A204.1 (cell line): ENCODE results near the gene SBF2.
"Not testable (repeated sequence)": the region's sequence is repeated elsewhere in the genome, so short reads cannot be mapped to it uniquely, and the experiment has no call there.

Experiments used
- FAIRE-seq: peaks from 2 replicates; lab custom pipeline; 2012; peaks lifted over from hg19 to GRCh38; lab: Jason Lieb, UNC

Gene SBF2

DNA sequence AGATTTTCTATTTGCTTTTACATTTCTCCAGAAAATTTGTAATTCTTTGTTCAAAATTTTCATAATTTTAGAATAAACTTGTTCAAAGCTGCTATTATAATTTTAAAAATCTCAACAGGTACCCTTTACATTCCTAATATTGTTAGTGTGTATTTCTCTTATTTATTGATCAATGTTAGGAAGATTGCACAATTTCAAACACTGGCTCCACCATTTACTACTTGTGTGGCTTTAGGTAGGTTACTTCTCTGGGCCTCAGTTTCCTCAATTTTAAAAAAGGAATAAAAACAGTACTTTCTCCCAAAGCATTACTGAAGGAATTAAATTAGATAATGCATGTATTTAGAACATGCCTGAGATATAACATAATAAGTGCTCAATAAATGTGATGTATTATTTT, 180.2 kb downstream of the SBF2 start:
- no peak for FAIRE-seq

DNA sequence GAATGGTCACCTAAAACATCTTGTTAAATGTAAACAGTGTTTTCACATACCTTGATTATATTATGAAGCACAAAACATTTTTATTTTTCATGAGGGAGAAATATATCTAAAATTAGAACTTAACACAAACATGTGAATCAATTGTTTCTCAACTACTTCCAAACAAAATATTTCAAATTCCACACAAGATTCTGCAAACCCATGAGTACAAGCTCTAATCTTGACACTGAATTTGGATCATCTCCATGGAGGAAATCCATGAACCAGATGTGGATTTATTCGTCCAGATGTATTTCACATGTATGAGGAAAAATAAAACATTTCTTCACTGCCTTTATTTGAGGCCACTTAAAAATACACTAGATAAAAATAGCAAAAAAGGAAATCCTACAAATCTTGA, 184.2 kb downstream of the SBF2 start:
- FAIRE-seq = no peak

DNA sequence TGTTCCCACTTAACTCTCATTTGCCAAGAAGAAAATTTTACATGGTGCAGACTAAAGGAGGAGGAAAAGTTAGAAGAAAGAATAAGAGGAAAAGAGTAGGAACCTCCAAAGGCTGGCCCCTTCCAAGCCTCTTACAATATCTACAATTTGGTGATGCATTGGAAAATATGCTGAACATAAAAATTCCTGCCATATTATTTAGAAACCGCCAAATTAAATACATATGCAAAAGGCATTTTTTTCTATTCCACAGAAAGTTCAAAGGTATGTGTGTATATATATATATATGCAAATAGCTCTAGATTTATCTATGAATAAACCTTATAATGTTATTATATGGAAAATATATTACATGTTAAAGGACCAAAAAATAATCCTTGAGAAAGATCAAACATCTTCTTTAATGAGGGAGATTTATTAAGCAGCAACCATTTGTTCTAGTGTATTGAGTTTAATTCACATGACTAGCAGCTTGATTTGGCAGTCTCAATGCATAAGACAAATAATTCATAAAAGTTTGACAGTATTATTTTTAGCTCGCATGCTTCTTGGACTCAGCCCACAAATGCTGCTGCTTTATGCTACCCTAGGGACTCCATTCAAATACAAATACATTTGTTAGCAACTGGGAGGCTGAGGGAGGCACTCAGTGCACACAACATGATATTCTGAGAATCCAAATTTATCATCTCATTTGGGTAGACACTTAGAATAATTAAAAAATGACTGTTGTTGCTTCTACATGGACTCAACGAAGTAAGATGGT, 184.9 kb downstream of the SBF2 start:
- no peak for FAIRE-seq

DNA sequence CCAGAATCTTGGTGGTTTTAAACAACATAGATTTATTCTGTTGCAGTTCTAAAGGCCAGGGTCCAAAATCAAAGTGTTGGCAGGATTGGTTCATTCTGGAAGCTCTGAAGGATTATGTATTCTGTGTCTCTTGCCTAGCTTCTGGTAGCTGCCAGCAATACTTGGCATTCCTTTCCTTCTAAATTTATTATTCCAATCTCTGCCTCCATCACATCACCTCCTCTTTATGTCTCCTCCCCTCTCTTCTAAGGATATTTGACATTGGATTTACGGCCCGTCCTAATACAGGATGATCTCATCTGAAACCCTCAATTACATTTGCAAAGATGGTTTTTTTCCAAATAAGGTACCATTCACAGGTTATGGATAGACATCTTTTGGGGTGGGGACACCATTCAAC, 186.5 kb downstream of the SBF2 start:
- no peak for FAIRE-seq

DNA sequence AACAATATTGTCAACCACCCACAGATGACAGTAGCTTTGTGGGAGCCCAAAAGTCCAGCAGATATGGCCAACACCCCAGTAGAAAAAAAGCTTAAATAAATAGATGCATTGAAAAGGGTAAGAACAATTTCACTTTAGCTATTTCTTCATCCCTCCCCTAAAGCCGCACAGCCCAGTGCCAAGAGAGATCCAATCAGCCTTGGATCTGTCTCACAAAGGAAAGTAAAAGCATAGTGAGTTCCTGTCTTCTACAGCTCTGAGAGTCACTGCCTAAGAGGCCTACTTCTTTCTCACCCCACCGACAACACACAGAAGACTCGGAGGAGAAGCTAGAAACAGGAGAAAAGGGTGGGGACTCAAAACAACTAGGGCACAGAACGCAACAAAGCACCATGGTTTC, 196.4 kb downstream of the SBF2 start:
- no peak for FAIRE-seq

DNA sequence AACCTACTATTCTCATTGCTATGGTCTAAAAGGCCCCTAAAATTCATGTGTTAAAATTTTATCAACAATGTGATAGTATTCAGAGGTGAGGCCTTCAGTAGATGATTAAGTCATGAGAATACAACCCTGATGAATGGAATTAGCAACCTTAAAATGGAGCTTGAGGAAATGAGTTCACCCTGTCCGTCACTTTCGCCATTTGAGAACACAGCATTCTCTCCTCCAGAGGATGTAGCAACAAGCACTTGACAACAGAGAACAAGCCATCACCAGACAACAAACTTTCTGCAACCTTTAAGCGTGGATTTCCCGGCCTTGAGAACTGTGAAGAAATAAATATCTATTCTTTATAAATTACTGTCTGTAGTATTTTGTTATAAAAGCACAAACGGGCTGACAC, 197.0 kb downstream of the SBF2 start:
- no peak for FAIRE-seq

DNA sequence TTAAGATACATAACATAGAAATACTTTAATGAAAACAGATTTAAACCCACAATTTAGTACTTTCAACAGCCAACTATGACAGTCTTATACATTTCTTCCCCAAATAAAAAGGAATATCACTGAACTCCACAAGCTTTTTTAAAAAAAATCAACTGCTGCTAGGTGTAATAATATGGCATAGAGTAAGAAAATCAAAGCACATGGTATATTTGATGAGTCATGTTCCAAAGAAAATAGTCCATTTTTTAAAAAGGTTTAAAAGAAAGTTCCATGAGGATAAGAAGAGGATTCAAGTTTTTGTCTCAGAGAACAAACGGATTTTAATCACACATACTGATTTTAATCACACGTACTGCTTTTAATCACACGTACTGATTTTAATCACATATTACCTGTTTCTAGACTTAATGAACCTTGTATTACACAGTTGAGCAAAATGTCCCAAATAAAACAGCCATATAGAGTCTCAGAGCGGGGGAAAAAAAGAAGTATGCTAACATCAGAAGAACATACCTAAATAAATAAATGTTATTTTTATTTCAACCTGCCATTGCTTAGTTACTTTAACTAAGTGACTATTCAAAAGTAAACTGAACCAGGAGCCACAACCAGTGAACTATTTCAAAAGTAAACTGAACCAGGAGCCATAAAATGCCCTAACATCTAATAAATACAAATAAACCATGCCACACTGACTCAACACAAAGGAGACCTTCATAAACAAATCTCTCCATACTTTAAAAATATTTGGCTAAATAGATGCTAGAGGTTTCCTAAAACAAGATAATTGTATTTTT, 198.4 kb downstream of the SBF2 start:
- FAIRE-seq = no peak

DNA sequence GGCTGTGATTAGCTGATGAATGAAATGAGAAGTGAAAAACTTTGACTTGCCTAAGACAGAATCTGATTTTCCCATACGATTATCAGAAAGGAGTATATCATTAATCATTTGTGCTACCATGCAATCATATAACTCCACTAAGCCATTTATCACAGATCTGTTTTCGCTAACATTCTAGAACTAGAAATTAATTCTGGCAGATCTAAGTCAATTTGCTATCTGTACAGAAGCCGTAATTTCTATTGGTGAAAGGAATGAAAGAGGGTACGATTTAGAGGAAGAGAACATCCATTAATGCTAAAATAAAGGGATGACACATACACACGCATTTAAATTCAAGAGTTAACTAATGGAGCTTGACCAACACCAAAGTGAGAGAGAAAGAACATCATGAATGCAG, 201.6 kb downstream of the SBF2 start:
- FAIRE-seq = no peak

DNA sequence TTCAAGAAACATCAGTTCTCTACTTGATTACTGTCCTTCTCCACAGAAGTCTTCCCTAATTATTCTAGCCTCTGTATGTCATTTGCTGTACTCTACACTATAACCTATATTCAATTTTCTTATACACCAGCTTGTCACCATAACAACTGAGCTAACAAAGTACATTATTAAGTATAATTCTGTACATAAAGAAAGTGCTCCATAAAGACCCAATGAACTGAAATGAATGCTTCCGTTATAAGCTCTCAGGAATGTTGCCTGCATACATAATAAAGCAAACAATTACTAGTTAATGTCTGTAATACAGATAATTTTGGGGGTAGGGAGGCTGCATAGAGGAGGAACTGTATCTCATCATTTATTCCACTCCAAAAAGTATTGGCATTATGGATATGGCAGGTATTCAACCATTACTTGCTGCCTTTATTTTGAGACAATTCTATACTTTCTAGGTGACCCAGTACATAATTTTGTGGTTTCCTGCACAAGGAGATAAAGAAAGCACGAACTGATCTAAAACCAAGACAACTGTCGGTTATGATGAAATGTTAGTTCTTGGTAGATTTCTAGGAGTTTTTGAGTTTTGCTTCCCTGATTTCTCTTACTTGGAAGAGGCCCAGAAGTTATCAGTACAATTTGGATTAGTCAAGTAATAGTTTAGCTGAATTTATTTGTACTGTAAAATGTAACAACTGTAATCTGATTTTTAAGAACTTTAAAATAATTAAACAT, 202.5 kb downstream of the SBF2 start:
- FAIRE-seq = peak; percentile 6

DNA sequence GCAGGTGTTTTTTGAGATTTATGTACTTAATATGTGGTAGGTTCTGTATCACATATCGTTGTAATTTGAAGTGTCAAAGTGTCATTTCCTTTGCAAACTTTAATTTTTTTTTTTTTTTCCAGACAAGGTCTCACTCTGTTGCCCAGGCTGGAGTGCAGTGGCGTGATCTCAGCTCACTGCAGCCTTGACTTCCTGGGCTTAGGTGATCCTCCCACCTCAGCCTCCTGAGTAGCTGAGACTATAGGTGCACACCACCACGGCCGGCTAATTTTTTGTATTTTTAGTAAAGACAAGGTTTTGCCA, 206.1 kb downstream of the SBF2 start:
- not testable (repeated sequence) for FAIRE-seq

DNA sequence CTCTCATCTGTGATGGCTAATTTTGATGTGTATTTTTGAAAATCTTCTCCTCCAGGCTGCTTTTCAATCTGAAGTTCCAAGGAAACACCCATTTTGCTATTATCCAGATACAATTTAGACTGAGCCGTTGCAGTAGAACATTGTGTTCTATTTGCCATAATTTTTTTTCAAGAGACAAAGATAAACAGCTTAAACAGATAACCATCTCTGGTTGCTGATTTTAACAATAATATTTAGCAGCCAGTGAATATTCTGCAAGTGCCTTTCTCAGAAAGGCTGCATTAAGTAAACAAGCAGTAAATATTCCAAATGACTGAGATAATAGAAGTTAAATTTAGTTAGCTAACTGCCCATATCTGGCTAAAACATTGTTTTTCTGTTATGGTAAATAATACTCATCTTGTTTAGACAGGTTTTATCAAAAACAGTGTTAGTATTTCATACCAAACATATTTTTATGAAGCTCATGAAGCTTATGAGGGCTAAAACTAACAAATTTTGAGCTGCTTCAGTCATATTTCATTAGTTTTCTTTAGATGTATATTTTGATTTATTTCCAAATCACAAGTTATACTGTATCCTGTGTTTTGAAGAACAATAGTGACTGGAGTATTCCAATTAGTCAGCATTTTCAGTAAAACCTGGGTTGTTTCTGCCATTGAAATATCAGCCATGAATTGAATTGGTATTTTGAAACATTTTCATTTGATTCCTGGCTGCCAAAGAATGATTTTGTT, 206.7 kb downstream of the SBF2 start:
- no peak for FAIRE-seq

DNA sequence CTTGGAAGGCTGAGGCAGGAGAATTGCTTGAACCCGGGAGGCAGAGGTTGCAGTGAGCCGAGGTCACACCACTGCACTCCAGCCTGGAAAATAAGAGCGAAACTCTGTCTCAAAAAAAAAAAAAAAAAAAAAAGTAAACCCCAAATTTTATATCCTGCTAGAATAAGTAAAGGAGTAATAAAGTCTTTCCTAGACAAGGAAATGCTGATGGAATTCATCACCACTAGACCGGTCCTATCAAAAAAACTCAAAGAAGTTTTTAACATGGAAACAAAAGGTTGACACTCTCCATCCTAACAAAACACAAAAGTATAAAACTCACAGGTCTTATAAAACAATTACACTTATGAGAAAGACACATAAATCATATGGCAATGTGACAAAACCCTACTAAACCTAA, 213.9 kb downstream of the SBF2 start:
- FAIRE-seq = no peak

DNA sequence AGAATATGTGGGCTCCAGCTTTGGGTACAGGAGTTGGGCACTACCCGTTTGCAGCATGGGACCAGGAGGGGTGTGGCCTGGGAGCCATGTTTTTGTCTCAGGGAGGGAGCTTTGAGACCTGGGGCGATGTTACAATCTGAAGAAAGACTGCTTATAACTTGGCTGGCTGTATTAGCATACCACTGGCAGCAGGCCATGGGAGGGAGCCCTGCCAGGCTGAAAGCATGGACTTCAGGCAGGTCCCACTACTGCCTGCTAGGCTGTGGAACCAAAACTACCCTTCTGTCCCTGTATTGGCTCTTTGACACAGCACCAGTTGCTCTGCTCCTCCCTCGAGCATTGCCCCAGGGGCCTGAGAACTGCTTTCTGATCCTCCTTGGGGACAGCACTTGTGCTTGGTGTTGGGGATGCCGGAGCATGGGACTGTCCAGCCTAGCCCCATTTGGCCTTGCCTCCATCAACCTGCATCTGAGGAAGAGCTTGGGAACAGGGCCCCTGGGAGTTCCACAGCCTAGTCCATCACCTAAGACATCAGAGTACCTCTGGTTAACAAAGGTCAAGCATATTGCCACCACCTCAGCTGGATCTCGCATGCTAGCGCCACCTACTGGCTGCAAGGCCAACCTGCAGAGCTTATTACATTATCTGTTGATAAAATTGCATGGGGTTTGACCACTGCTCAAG, 217.4 kb downstream of the SBF2 start:
- no peak for FAIRE-seq

DNA sequence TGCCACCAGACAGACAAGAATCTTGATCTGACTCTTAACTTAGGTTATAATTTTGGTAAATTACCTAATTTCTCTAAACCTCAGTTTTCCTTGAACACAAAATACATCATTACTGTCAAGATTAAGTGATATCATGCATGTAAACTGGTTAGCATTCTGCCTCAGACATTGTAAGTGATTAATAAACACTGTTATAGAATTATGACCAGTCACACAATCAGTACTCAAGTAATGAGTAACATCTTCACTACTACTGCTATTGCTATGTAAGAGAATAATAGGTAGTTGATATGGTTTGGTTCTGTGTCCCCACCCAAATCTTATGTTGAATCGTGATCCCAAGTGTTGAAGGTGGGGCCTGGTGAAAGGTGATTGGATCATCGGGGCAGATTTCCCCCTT, 218.9 kb downstream of the SBF2 start:
- FAIRE-seq = no peak

DNA sequence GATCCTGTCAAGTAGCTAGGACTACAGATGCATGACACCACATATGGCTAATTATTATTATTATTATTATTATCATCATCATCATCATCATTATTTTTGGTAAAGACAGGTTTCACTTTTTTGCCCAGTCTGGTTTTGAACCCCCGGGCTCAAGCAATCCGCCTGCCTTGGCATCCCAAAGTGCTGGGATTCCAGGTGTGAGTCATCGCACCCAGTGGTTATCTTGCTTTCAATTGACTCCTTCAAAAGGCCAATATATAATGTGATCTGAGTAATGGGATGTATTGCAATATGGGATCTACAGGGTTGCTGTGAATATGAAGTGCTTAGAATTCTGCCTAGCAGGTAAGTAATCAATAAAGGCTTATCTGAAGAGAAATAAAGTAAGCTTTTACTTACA, 221.2 kb downstream of the SBF2 start:
- no peak for FAIRE-seq

DNA sequence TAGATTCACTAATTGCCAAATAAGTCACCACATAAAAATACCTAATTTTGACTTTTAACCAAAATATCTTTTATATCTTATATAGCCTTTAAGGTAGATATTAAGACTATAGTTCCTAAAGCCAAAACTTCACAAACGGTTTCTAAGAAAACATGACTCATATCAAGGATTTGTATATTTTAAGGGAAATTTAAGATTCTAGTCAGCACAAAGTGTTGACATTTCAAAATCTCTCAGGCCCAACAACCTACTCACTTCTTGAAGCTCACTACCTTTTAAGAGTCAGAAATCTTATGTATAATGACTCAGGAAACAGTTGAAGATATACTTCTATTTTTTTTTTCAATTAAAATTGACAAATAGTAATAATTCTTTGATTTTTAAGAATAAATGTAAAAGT, 221.9 kb downstream of the SBF2 start:
- FAIRE-seq = peak; percentile 51

DNA sequence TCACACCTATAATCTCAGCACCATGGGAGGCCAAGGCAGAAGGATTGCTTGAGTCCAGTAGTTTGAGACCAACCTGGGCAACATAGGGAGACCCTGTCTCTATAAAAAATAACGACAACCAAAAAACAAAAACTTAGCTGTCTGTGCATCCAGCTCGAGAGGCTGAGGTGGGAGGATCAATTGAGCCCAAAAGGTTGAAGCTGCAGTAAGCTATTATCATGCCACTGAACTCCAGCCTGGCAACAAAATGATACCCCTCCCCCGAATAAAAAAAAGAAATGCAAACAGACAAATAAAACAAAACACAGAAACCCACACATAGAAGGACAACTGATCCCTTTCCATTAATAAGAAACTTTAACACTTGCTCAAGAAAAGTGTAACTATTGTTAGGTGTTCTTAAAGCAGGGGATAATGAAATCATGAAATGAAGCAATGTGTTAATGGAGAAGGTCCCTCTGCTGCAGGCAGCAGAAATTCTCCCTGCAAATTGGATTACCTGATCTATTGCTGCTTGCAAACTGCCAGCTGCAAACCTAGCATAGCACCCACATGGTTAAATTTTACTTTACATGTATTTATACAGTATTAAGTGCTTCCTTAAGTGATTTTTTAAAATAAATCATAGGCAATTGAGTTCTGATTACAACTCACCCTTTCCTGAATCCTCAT, 226.3 kb downstream of the SBF2 start:
- FAIRE-seq = no peak

DNA sequence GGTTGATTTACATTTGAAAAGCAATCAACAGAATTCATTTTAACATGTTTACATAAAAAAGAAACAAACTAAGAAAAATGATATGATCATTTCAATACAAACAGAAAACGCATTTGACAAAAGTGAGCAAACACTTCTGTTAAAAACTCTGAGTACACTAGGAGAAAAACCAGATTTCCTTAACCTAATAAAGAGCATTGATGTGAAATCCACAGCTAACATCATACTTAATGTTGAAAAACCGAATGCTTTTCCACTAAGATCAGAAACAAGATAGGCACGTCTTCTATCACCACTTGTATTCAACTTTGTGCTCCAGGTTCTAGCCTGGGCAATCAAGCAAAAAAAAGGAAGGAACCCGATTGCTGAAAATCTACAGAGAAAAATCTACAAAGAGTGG, 227.6 kb downstream of the SBF2 start:
- FAIRE-seq = no peak

DNA sequence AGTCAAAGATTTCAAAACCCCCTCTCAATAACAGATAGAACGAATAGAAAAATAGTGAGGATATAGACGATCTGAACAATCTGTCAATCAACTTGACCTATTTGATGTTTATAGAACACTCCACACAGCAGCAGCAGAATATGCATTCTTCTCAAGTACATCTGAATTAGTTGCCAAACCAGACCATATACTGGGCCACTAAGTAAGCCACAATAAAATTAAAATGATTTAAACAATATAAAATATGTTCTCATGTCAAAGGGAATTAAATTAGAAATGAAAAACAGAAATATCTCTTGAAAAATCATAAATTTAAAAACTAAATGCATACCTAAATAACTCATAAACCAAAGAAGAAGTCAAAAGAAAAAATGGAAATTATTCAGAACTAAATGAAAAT, 229.2 kb downstream of the SBF2 start:
- no peak for FAIRE-seq

DNA sequence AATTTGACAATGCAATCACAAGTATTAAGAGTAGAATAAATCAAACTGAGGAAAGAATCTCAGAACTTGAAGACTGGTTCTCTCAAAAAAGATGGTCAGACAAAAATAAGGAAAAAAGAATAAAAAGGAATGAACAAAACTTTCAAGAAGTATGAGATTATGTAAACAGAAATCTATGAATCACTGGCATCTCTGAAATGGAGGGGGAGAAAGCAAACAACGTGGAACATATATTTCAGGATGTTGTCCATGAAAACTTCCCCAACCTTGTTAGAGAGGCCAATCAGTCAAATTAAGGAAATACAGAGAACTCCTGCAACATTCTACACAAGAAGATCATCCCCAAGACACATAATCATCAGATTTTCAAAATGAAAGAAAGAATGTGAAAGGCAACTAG, 235.7 kb downstream of the SBF2 start:
- no peak for FAIRE-seq

DNA sequence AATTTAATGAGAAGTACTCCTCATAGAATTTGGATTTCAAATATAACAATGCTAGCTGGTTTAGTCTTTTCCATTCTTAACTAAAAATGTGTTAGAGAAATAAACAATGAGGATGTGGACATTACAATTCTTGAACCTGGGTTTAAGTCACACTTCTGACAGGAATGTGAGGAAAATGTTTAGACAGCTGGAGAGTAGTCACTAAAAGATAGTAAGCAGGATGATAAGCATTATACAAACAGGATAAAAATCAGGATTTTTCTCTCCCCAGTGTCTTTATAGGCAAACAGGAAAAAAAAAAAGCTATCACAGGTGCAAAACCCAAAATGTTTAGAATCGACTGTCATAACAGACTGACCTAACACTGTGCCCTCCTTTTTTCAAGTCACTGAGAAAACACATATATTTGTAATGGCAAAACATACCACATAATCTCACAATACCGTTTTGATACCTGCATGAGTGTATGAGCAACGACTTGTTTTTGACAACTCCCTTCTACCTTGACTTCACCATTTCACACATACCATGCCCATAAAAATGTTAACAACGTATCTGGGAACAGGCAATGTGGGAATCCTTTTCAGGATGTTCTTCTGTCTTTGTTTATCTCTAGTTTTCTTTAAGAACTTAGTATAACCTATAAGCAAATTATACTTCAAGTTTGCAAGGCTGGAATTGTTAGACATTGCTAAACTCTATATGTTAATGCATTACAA, 242.0 kb downstream of the SBF2 start:
- no peak for FAIRE-seq
